ENCODE results near the gene PET117.

DNA sequence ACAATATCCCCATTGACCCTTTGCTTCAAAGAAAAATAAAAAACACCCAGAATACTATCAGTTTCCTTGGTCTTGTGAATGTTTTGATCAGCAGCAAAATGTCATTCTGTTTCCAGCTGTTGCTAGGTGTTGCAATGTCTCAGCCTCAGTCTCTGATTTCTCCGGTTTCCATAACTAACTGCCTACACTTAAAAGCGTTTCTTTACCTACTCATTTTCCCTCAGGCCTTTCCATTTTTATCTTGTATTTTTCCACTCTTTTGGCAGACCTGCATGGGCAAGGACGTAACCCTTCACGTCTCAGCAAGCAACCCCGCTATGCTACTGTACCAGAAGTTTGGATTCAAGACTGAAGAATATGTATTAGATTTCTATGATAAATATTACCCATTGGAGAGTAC lies 49.4 kb downstream of the PET117 start:
- TF ChIP-seq, protein P1, sequence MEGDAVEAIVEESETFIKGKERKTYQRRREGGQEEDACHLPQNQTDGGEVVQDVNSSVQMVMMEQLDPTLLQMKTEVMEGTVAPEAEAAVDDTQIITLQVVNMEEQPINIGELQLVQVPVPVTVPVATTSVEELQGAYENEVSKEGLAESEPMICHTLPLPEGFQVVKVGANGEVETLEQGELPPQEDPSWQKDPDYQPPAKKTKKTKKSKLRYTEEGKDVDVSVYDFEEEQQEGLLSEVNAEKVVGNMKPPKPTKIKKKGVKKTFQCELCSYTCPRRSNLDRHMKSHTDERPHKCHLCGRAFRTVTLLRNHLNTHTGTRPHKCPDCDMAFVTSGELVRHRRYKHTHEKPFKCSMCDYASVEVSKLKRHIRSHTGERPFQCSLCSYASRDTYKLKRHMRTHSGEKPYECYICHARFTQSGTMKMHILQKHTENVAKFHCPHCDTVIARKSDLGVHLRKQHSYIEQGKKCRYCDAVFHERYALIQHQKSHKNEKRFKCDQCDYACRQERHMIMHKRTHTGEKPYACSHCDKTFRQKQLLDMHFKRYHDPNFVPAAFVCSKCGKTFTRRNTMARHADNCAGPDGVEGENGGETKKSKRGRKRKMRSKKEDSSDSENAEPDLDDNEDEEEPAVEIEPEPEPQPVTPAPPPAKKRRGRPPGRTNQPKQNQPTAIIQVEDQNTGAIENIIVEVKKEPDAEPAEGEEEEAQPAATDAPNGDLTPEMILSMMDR (IDR thresholded peaks at IDR 0.05) = no peak
- TF ChIP-seq POLR2A (IDR thresholded peaks at IDR 0.05) = no peak
